ENCODE results near the gene C14orf132.
"Not testable (repeated sequence)": the region's sequence is repeated elsewhere in the genome, so short reads cannot be mapped to it uniquely, and the experiment has no call there.

Gene C14orf132

DNA sequence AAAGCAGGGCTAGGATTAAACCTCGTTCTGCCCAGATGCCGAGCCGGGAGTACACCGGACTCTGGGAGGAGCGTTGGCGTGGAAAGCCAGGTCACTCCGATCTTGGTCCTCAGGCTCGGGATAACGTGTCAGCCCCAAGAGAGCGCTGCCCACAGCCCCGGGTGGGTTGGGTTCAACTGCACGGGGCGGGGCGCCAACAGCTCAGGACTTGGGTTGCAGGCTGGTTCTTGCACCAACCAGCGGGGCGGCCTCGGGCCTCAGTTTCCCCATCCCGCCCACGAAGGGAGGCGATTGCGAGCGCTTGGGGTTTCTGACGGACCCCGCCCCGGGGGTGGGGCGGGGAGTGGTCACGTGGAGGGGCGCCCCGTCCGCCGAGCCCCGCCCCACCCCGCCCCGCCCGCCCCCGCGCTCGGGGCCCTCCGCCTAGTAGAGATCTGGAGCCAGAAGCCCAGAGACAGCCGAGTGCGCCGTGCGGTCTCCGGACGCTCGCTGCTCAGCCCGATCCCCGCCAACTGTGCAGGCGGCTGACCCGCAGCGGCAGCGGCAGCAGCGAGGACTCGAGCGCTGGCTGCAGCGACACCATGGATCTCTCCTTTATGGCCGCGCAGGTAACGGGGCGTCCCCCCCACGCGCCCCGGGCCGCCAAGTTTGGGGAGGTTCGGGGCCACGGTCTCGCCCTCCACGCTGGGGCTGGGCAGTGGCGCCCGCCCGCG, at the start of gene C14orf132:
C14orf132 (plus strand) TSS at position 443 of the 713 bp plus-strand sequence; CDS start at position 582, 139 bp downstream.
- DNase-seq (ENCODE audit: low spot score): peak; percentile 77

DNA sequence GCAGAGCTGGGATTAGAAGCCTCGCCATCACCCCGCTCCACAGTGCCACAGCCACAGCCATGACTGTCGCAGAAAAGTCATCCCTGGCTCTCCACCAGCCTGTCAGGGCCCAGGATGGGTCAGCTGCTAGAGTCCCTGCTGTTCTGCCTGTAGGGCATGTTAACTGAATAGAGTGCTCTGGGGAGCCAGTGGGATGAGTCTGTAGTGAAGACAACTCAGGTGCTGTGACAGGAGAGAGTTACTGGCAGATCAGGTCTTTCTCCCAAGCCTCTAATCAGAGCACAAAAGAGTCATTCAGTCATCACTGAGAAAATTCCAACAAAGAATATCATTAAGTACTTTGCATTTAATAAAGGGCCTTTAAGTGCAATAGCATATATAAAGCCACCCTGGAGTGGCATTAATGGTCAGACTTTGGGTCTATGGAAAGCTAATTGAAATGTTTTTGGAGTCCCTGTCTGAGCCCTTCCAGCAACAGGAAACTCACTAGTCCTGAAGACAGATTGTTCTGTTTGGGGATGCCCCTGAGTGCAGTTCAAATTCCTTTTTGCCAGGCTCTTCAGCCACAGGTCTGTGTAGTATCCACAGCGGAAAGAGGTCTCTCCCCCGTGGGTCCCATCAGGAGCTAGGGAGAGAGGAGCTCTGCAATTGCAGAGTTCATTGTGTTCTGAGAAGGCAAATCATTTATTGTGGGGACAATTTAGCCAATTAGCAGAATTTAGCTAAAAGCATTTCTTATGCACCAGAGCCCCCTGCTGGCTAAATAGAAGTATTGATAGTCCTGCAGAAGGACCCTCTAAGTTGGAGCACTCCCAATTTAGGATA, 45.2 kb upstream of the C14orf132 start:
- DNase-seq (ENCODE audit: low spot score): peak; percentile 56

DNA sequence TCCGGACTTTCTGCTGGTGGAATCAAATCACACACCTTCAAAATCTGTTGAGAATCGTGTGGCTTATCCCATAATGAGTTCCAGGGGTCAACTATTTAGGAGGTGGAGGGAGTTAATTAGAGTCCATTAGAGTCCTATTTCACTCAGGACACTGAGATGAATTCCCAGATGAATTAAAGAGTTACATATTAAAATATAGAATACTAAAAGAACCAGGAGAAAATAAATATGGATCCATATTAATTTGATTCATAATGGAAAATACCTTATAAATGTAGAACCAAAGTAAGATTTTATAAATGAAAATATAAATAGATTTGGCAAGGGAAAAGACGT, 44.6 kb upstream of the C14orf132 start:
- no peak for DNase-seq (ENCODE audit: low spot score)

DNA sequence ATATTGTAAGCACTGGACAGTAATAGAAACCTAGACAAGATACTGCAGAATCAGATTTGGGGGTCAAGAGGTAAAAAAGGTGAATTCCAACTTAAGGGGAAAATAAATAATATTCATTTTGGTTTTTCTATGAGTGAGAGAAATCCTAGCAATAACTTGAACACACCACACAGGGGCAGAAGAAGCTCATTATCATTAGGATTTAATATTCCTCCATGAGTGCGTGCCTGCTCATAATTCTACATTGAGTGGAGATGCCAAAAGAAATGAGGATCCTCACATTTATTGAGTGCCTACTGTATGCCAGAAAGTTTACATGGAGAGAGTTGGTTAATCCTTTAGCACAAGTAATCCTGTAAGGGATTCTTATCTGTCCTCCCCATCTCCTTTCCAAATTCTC, 40.5 kb upstream of the C14orf132 start:
- DNase-seq (ENCODE audit: low spot score): no peak

GRCh38 chr14:96001866-96002497, 37.2 kb upstream of the C14orf132 start:
- DNase-seq (ENCODE audit: low spot score): peak; percentile 48

DNA sequence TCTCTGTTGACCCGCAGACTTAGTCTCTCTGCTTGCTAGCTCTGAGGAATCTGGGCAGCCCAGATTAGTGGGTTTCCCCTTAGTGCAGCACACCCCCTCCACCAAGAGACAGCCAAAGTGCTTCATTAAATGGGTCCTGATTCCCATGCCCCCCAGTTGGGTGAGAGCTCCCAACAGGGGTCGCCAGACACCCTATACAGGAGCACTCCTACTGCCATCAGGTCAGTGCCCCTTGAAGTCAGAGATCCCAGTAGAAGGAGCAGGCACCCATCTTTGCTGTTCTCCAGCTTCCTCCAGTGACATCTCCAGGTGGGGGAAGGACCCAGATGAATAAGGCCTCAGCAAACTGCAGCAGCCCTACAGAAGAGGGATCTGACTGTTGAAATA, 36.7 kb upstream of the C14orf132 start:
- DNase-seq (ENCODE audit: low spot score): no peak

DNA sequence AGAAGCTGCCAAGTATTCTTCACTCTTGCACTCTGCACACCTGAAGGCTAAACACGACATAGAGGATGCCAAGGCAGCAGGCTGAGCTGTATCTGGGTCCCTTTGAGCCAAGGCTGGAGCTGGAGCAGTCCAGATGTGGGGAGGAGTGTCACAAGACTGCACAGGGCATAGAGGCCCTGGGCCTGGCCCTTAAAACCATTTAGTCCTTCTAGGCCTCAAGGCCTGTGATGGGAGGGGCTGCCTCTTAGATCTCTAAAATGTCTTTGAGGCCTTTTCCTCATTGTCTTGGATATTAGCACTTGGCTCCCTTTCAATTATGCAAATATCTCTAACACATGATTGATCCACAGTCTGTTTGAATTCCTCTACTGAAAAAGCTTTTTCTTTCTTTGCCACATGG, 28.0 kb upstream of the C14orf132 start:
- no peak for DNase-seq (ENCODE audit: low spot score)

- no peak for DNase-seq (ENCODE audit: low spot score)
Measured at GRCh38 chr14:96011607-96012006, 27.6 kb upstream of the C14orf132 start.

DNA sequence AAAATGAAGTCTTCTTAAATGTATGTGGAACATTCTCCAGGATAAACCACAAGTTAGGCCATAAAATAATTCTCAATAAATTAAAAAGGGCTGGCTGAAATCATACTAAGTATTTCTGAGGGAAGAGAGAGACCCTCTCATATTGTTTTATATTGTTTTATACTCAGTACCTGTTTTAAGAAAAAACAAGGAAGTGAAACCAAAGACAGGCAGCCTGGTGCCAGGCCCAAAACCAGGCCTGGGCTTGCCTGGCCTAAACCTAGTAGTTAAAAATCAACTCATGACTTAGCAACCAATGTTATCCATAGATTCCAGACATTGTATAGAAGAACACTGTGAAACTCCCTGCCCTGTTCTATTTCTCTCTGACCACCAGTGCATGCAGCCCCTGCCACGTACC, 26.4 kb upstream of the C14orf132 start:
- DNase-seq (ENCODE audit: low spot score): not testable (repeated sequence)

DNA sequence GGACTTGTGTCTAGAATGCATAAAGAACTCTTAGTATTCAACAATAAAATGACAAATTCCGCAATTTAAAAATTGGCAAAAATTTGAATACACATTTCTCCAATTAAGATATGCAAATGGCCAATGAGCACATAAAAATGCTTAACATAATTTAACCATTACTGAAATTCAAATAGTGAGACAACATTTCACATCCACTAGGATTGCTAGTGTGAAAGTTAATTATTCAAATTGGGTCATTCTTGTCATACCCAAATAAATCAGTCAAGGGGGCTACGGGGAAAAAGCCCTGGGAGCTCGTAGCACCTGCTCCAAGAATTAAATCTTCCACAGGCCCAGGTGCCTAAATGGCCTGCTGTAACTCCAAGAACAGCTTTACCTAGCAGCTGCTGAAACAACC, 25.0 kb upstream of the C14orf132 start:
- DNase-seq (ENCODE audit: low spot score): no peak

- no peak for DNase-seq (ENCODE audit: low spot score)
Measured at GRCh38 chr14:96016501-96017160, 22.5 kb upstream of the C14orf132 start.

GRCh38 chr14:96017882-96018281, 21.3 kb upstream of the C14orf132 start:
- DNase-seq (ENCODE audit: low spot score): no peak

GRCh38 chr14:96027431-96028355, 11.5 kb upstream of the C14orf132 start:
- DNase-seq (ENCODE audit: low spot score): no peak

GRCh38 chr14:96029089-96029645, 10.0 kb upstream of the C14orf132 start:
- DNase-seq (ENCODE audit: low spot score): no peak

DNA sequence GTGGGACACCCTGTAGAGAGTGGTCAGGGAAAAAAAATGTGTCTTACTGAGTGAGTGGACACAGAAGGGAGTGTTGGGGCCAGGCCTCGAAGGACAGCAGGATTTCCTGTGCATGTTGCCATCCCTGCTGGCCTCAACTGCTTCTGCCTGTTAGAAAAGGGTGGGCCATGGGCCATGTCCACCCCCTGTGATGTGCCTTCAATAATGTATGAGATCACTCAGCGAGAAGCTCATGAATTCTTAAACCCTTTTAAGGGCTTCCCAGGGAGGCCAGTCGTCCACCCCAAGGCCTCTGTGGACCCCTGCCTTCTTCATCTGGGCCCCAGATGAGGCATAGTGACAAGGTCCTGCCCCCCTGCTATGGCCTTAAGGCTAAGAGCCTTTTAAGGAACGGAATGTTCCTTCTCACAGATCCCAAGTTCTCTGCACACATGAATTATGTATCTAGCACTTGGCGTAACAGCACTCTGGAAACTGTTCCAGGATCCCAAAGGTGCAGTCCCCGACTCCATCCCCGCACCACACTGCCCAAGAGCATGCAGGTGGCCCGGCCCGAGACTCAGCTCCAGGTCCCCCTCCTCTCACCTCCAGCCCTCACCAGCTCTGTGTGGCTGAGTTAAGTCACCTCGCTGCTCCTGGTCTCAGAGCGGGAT, 8.9 kb upstream of the C14orf132 start:
- no peak for DNase-seq (ENCODE audit: low spot score)

- DNase-seq (ENCODE audit: low spot score): no peak
Measured at GRCh38 chr14:96031691-96032090, 7.5 kb upstream of the C14orf132 start.

DNA sequence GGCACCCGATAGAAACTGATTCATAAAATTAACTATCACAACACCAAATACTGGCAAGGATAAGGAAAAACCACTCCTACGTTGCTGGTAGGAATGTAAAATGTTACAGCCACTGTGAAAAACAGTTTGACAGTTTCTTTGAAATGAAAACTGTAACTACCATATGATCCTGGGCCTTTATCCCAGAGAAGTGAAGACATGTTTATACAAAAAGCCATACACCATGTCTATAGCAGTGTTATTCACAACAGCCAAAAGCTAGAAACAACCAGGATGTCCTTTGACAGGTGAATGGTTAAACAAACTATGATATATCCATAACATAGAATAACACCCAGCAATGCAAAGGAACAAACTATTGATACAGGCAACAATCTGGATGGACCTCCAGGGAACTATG, 3.7 kb upstream of the C14orf132 start:
- DNase-seq (ENCODE audit: low spot score): no peak

DNA sequence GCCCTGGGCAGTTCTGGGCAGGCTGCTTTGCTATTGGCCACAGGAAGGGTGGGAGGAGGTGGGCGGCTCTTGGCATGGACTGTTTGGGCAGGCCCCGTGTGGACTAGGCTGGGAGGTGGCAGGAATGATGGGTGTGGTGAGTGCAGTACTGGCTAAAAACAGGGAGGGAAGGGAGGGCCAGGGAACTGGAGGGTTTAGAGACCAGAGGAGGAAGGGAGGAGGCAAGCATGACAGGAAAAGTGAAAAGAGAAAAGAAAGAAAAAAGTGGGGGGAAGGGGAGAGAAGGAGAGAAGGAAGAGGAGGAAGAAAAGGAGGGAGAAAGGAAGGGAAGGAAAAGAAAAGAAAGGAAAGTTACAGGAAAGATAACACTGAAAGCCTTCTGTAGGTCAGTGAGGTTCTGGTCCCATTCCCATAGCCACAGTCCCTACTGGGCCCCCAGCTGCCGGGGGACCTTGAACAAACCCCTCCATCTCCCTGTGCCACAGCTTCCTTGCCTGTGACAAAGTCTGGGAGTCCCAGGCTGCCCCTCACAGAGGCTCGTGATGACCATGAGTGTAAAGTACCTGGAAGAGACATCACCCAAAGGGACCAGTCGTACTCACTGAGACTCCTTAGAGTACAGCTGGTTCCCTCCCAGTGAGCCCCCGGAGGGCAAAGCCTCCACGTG, 1.1 kb upstream of the C14orf132 start:
- DNase-seq (ENCODE audit: low spot score): no peak

DNA sequence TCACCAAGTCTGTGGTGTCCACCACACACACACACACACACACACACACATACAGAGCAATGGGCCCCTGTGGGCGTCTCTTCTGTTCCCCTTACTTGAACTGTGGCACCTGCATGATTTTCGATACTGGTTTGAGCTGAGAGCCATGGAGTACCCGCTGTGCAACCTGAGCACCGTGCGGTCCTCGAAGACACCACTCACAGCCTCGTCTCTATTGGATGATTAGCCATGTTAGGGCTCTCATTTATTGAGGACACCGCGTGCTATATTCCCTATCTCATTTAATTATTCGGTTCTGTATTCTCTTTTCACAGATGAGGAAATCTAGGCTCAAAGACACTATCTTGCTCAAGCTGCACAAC, 623 bp upstream of the C14orf132 start:
- DNase-seq (ENCODE audit: low spot score): no peak
